Osteoblast (primary cell): ENCODE data around the gene SLC1A7. TPM values are rescaled to one million over a fixed set of nuclear protein-coding genes. Genes with fewer than 3 reads are reported as not detected.
A peak's percentile ranks its signal among the peaks of the same experiment; 100 is the strongest.

Experiments used
- DNase-seq: peaks from one replicate; pipeline ENCODE4 v3.0.0; 2011; ENCODE audit warnings: low spot score, mixed read lengths; ENCODE audit not compliant: insufficient read length; ENCODE audit errors: missing footprints
- H2AFZ ChIP-seq: 2 replicates; pipeline ENCODE4 v1.6.0; 2011; ENCODE audit warnings: mild to moderate bottlenecking, low read length
- H3K27ac ChIP-seq: 2 replicates; pipeline ENCODE4 v1.5.1; 2011; ENCODE audit warnings: mild to moderate bottlenecking, low read depth, low read length, moderate library complexity
- H3K27me3 ChIP-seq: 2 replicates; pipeline ENCODE4 v1.6.0; 2012; ENCODE audit warnings: mild to moderate bottlenecking, control low read depth, inconsistent platforms, low read length, moderate library complexity; ENCODE audit not compliant: insufficient read depth
- H3K36me3 ChIP-seq: 2 replicates; pipeline ENCODE4 v1.5.1; 2011; ENCODE audit warnings: mild to moderate bottlenecking, low read length, control low read depth, moderate library complexity; ENCODE audit not compliant: insufficient read depth
- H3K4me1 ChIP-seq: 2 replicates; pipeline ENCODE4 v1.5.1; 2011; ENCODE audit warnings: mild to moderate bottlenecking, low read length, control low read depth, moderate library complexity; ENCODE audit not compliant: insufficient read depth
- H3K4me2 ChIP-seq: 2 replicates; pipeline ENCODE4 v1.6.0; 2011; ENCODE audit warnings: mild to moderate bottlenecking, low read length; ENCODE audit not compliant: insufficient read depth
- H3K4me3 ChIP-seq: fragments of 200-600 bp; sonication (generic); 3 replicates; pipeline ENCODE4 v1.5.1; 2012; ENCODE audit warnings: mild to moderate bottlenecking, low read length, inconsistent platforms; ENCODE audit not compliant: insufficient read depth
- H3K79me2 ChIP-seq: 2 replicates; pipeline ENCODE4 v1.6.0; 2012; ENCODE audit warnings: mild to moderate bottlenecking, low read length, control low read depth, inconsistent platforms; ENCODE audit not compliant: insufficient read depth
- H3K9me3 ChIP-seq: 2 replicates; pipeline ENCODE4 v1.5.1; 2011; ENCODE audit warnings: low read depth, low read length, control low read depth
- H4K20me1 ChIP-seq: 2 replicates; pipeline ENCODE4 v1.6.0; 2012; ENCODE audit warnings: mild to moderate bottlenecking, low read length, control low read depth; ENCODE audit not compliant: insufficient read depth
- total RNA-seq: library from RNA; depleted of rRNA; stranded (reverse); fragments of >200 nt; gene quantifications from 2 replicates; pipeline ENCODE4 v1.2.3, GENCODE V29; 2012
- TF ChIP-seq, protein P1 (sequence below): IDR thresholded peaks from 2 replicates; pipeline ENCODE4 v1.5.1; 2011; ENCODE audit warnings: mild to moderate bottlenecking, low read depth, low read length, moderate library complexity; ENCODE audit errors: extremely low read depth

SLC1A7 gene
- under 0.01 and 0.36 TPM in 2 replicates for total RNA-seq

DNA sequence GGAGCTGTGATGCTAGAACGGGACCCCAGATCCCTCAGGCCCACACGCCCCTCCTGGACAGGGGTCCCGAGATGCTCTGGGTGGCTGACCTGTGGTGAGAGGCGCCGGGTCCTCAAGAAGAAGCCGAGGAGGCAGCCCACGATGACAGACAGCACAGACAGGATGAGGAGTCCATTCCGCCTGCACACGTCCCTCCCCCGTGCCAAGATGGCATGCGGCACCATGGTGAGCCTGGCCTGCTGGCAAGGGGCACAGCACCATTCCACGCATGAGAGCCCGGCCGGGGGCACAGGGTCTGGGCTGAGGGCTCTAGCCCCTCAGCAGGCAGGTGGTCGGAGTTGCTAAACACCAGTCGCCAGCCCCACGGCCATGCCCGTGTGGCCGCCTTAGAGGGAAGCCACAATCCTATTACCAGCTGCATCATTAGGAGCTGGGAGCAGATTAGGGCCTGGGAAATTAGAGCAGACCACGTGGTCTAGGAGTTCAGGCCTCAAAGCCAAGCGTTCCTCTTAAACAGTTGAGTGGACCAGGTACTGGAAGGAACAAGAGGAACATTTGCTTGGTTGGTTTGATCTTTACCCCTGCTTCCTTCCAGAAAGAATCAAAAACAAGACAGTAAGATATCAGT is at the start of gene SLC1A7:
SLC1A7 (minus strand) TSS at position 413 of the 628 bp plus-strand sequence; CDS start at position 224, 189 bp downstream.
- Histone ChIP-seq H3K4me1 (peaks cover 25% of the 10 kb centered on the region), H3K79me2 (no peaks in the 10 kb centered on the region), H3K4me2 (no peak within 1 kb of the TSS), H3K27me3 (no peaks in the 10 kb centered on the region), H3K27ac (no peak within 1 kb of the TSS), H4K20me1 (no peaks in the 10 kb centered on the region), H3K36me3 (no peaks in the 10 kb centered on the region), H3K9me3 (peaks cover 2% of the 10 kb centered on the region), H2AFZ (no peak within 1 kb of the TSS), H3K4me3 (no peak within 1 kb of the TSS)
- DNase-seq: no peak
- TF ChIP-seq, protein P1, sequence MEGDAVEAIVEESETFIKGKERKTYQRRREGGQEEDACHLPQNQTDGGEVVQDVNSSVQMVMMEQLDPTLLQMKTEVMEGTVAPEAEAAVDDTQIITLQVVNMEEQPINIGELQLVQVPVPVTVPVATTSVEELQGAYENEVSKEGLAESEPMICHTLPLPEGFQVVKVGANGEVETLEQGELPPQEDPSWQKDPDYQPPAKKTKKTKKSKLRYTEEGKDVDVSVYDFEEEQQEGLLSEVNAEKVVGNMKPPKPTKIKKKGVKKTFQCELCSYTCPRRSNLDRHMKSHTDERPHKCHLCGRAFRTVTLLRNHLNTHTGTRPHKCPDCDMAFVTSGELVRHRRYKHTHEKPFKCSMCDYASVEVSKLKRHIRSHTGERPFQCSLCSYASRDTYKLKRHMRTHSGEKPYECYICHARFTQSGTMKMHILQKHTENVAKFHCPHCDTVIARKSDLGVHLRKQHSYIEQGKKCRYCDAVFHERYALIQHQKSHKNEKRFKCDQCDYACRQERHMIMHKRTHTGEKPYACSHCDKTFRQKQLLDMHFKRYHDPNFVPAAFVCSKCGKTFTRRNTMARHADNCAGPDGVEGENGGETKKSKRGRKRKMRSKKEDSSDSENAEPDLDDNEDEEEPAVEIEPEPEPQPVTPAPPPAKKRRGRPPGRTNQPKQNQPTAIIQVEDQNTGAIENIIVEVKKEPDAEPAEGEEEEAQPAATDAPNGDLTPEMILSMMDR: no peak

DNA sequence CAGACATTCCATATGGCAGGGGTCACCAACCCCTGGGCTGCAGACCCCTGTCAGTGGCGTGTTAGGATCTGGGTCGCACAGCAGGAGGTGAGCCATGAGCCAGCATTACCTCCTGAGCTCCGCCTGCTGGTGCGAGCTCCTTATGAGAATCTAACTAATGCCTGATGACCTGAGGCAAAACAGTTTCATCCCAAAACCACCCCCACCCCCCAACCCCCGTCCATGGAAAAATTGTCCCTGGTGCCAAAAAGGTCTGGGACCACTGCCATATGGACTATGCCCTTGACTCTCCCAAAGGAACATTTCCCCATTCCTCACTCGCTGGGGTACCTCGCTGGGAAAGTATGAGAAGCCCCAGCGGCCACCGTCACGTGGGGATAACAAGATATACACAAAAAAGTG is 47.8 kb upstream of the SLC1A7 start:
- Histone ChIP-seq H4K20me1 (no peaks in the 10 kb centered on the region), H3K4me1 (peaks cover 6% of the 10 kb centered on the region), H3K9me3 (no peaks in the 10 kb centered on the region), H3K4me2 (no peak overlapping the region), H3K79me2 (no peaks in the 10 kb centered on the region), H3K27ac (no peak overlapping the region), H2AFZ (no peak overlapping the region), H3K4me3 (no peak overlapping the region), H3K27me3 (no peaks in the 10 kb centered on the region), H3K36me3 (no peaks in the 10 kb centered on the region)
- TF ChIP-seq, protein P1: peak; percentile 4
- DNase-seq: no peak

DNA sequence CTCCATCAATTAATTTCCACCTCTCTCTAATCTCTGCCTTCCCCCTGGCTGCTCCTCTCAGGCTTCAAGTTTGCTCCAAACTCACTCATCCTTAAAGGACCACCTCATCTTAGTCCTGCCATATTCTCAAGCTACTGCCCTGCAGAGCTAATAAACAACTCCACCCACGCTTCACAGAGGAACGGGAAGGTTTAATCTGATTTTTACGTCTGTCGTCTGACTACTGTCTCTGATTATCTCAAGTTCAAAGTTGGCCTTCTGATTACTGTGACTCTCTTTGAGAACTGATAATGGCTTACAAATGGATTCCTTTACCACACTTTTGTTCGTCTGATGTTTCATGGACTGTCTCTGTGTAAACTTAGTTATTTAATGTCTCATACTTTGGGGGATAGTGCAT is 46.6 kb upstream of the SLC1A7 start:
- no peaks in the 10 kb centered on the region for H3K79me2 ChIP-seq
- no peaks in the 10 kb centered on the region for H3K9me3 ChIP-seq
- H3K36me3 ChIP-seq: no peaks in the 10 kb centered on the region
- H2AFZ ChIP-seq: no peak overlapping the region
- H3K27me3 ChIP-seq: no peaks in the 10 kb centered on the region
- no peak overlapping the region for H3K4me2 ChIP-seq
- H3K4me3 ChIP-seq: no peak overlapping the region
- TF ChIP-seq, protein P1: no peak
- no peaks in the 10 kb centered on the region for H4K20me1 ChIP-seq
- no peak overlapping the region for H3K27ac ChIP-seq
- H3K4me1 ChIP-seq: peaks cover 6% of the 10 kb centered on the region
- DNase-seq: no peak

DNA sequence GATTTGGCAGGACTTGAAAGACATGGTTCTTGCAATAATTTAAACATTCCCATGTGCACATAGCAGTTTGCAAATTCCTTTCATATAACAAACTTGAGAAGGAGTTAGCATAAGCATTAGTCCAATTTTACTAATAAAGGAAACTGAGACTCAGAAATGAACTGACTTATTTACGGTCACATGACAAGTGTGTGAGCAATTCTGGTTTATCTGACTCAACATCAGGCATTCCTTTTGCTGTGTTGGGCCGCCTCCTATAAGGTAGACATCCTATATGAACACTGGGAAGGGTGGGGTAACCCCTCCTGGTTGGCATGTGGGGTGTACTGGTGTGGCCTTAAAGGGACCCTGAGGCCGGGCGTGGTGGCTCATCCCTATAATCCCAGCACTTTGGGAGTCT is 45.7 kb upstream of the SLC1A7 start:
- Histone ChIP-seq H3K4me1 (peaks cover 6% of the 10 kb centered on the region), H3K79me2 (no peaks in the 10 kb centered on the region), H4K20me1 (no peaks in the 10 kb centered on the region), H3K4me3 (no peak overlapping the region), H3K27ac (no peak overlapping the region), H3K27me3 (no peaks in the 10 kb centered on the region), H3K4me2 (no peak overlapping the region), H3K9me3 (no peaks in the 10 kb centered on the region), H3K36me3 (no peaks in the 10 kb centered on the region), H2AFZ (no peak overlapping the region)
- DNase-seq: no peak
- TF ChIP-seq, protein P1: no peak
